GM13976 (cell line): ENCODE measurements around the gene LSR.
A peak's percentile ranks its signal among the peaks of the same experiment; 100 is the strongest.

Source experiments
- DNase-seq: peaks from one replicate; pipeline ENCODE4 v3.0.0; 2012; ENCODE audit warnings: low spot score
- CTCF ChIP-seq: IDR thresholded peaks from 2 replicates; pipeline ENCODE4 v1.5.1; 2012; ENCODE audit warnings: borderline replicate concordance, mild to moderate bottlenecking; ENCODE audit not compliant: insufficient read depth; ENCODE audit errors: extremely low read depth, missing control alignments, control extremely low read depth
- in situ Hi-C: fragments of 300-500 bp; cut with MboI; formaldehyde crosslinking; loops from one replicate; pipeline ENCODE4 v1.12.0; 2022; ENCODE audit warnings: low sequenced_read_pairs, mixed read lengths, inconsistent platforms; ENCODE audit not compliant: unreplicated experiment

Gene LSR

GRCh38 chr19:35249146-35249847 is 495 bp downstream of the LSR start:
- peak; percentile 59 for DNase-seq
- no peak for TF ChIP-seq CTCF
- in situ Hi-C loops = no loop called here

- in situ Hi-C loops = no loop called here
- TF ChIP-seq CTCF = no peak
- peak; percentile 16 for DNase-seq
Observed at GRCh38 chr19:35249848-35250711, 1.3 kb downstream of the LSR start.

GRCh38 chr19:35251456-35251855 is 2.7 kb downstream of the LSR start:
- peak; percentile 9 for DNase-seq
- in situ Hi-C loops = no loop called here
- TF ChIP-seq CTCF = no peak

- in situ Hi-C loops = no loop called here
- DNase-seq = no peak
- TF ChIP-seq CTCF = no peak
Observed at GRCh38 chr19:35253316-35254286, 4.8 kb downstream of the LSR start.

- DNase-seq = no peak
- in situ Hi-C loops = no loop called here
- no peak for TF ChIP-seq CTCF
Observed at GRCh38 chr19:35254341-35255297, 5.8 kb downstream of the LSR start.

GRCh38 chr19:35256566-35256965 is 7.8 kb downstream of the LSR start:
- no peak for DNase-seq
- in situ Hi-C loops = no loop called here
- no peak for TF ChIP-seq CTCF
